Endothelial cell of umbilical vein (primary cell): ENCODE measurements around the gene MYO5B. TPM values are rescaled to one million over a fixed set of nuclear protein-coding genes. Genes with fewer than 3 reads are reported as not detected.
"Not testable (repeated sequence)": the region's sequence is repeated elsewhere in the genome, so short reads cannot be mapped to it uniquely, and the experiment has no call there.

Source experiments
- BruUV-seq: library from RNA; stranded (reverse); fragments of 400-500 nt; replicated peaks from 2 replicates; lab custom pipeline; 2021; lab: Mats Ljungman, UMichigan
- CTCF ChIA-PET: fragments of 300-600, 350-600 bp; sonication (Branson Sonifier 250); formaldehyde crosslinking; loops from one replicate; lab custom pipeline; 2021; ENCODE audit warnings: antibody characterized with exemption, inconsistent platforms; lab: Charles Lee
- POLR2A ChIA-PET: fragments of 300-600, 350-600 bp; sonication (Branson Sonifier 250); formaldehyde crosslinking; loops from one replicate; lab custom pipeline; 2021; ENCODE audit warnings: antibody characterized with exemption, inconsistent platforms; lab: Charles Lee
- DNase-seq: peaks from one replicate; pipeline ENCODE4 v3.0.0-alpha.2; 2011; ENCODE audit warnings: low read depth, low spot score
- FAIRE-seq: peaks from 2 replicates; lab custom pipeline; 2011; peaks lifted over from hg19 to GRCh38; lab: Jason Lieb, UNC
- H2AFZ ChIP-seq: 2 replicates; pipeline ENCODE4 v1.6.0; 2012; ENCODE audit warnings: low read depth, low read length, control low read depth, inconsistent platforms
- H3K27ac ChIP-seq: 2 replicates; pipeline ENCODE4 v1.5.1; 2011; ENCODE audit warnings: low read depth, mild to moderate bottlenecking, control low read depth, low read length, moderate library complexity; ENCODE audit not compliant: insufficient read depth
- H3K27me3 ChIP-seq, 2 experiments: 2 replicates each; pipeline versions ENCODE4 v1.6.0 to v1.6.1; 2011; ENCODE audit warnings: low read length in 2 of 2, mixed read lengths in 1 of 2; ENCODE audit not compliant: control insufficient read depth in 2 of 2, insufficient read depth in 2 of 2
- H3K36me3 ChIP-seq, 2 experiments: 2 replicates in 1 of 2; 3 replicates in 1 of 2; pipeline ENCODE4 v1.5.1; 2011; ENCODE audit warnings: low read length in 2 of 2, mild to moderate bottlenecking in 1 of 2, moderate library complexity in 1 of 2; ENCODE audit not compliant: control insufficient read depth in 2 of 2, insufficient read depth in 2 of 2; ENCODE audit errors: extremely low read depth in 1 of 2
- H3K4me1 ChIP-seq: 3 replicates; pipeline ENCODE4 v1.5.1; 2011; ENCODE audit warnings: mild to moderate bottlenecking, low read length; ENCODE audit not compliant: control insufficient read depth, insufficient read depth; ENCODE audit errors: extremely low read depth
- H3K4me2 ChIP-seq: 2 replicates; pipeline ENCODE4 v1.6.1; 2011; ENCODE audit warnings: low read length, control low read depth, mixed read lengths; ENCODE audit not compliant: insufficient read depth
- H3K4me3 ChIP-seq, 3 experiments: fragments of 200-600 bp in 1 of 3; sonication (generic), shearing (Covaris generic) in 1 of 3; replicated peaks in 1 of 3; 2 replicates each; pipeline ENCODE4 v1.5.1; 2011 to 2016; ENCODE audit warnings: control low read depth in 3 of 3, low read length in 3 of 3, mild to moderate bottlenecking in 2 of 3, inconsistent platforms in 1 of 3, low read depth in 1 of 3, moderate library complexity in 1 of 3; ENCODE audit not compliant: insufficient read depth in 1 of 3
- H3K79me2 ChIP-seq: 2 replicates; pipeline ENCODE4 v1.6.0; 2012; ENCODE audit warnings: low read length, inconsistent platforms; ENCODE audit not compliant: control insufficient read depth, insufficient read depth
- H3K9ac ChIP-seq: replicated peaks from 2 replicates; pipeline ENCODE3; 2011; ENCODE audit warnings: low read length, control low read depth; ENCODE audit not compliant: insufficient read depth; ENCODE audit errors: extremely low read depth
- H3K9me1 ChIP-seq: replicated peaks from 3 replicates; pipeline ENCODE4 v1.6.0; 2011; ENCODE audit warnings: mild to moderate bottlenecking, low read length; ENCODE audit not compliant: control insufficient read depth, insufficient read depth; ENCODE audit errors: extremely low read depth
- H3K9me3 ChIP-seq: replicated peaks from 2 replicates; pipeline ENCODE4 v1.5.1; 2012; ENCODE audit warnings: low read length, inconsistent platforms; ENCODE audit not compliant: control insufficient read depth, insufficient read depth
- H4K20me1 ChIP-seq: replicated peaks from 2 replicates; pipeline ENCODE3; 2011; ENCODE audit warnings: mild to moderate bottlenecking, low read length; ENCODE audit not compliant: control insufficient read depth, insufficient read depth; ENCODE audit errors: extremely low read depth
- EZH2 ChIP-seq: IDR thresholded peaks from 2 replicates; pipeline ENCODE4 v1.6.1; 2012; ENCODE audit warnings: borderline replicate concordance, low read depth, mild to moderate bottlenecking, moderate library complexity, low read length, inconsistent platforms; ENCODE audit not compliant: severe bottlenecking
- FOS ChIP-seq: IDR thresholded peaks from 2 replicates; pipeline ENCODE4 v1.6.1; 2011; ENCODE audit warnings: mild to moderate bottlenecking, low read length, moderate library complexity, borderline replicate concordance; ENCODE audit not compliant: insufficient read depth
- GATA2 ChIP-seq: IDR thresholded peaks from 2 replicates; pipeline ENCODE4 v1.7.0; 2011; ENCODE audit warnings: low read depth, mild to moderate bottlenecking, moderate library complexity, mixed read lengths, low read length; ENCODE audit not compliant: insufficient read length, insufficient read depth
- JUN ChIP-seq: IDR thresholded peaks from 2 replicates; pipeline ENCODE4 v1.6.1; 2011; ENCODE audit warnings: borderline replicate concordance, low read depth; ENCODE audit not compliant: insufficient read length, insufficient read depth
- MYC ChIP-seq: IDR thresholded peaks from one replicate; pipeline ENCODE4 v1.6.1; 2011; ENCODE audit warnings: mild to moderate bottlenecking, low read depth, low read length
- POLR2A ChIP-seq: IDR thresholded peaks from 2 replicates; pipeline ENCODE4 v1.6.1; 2012; ENCODE audit warnings: low read depth, mild to moderate bottlenecking, control low read depth, low read length
- POLR2AphosphoS5 ChIP-seq: IDR thresholded peaks from 2 replicates; pipeline ENCODE4 v1.6.1; 2012; ENCODE audit warnings: low read depth, mild to moderate bottlenecking, control low read depth, low read length, moderate library complexity; ENCODE audit not compliant: insufficient read depth
- dilution Hi-C: fragments of 300-500 bp; cut with MboI; formaldehyde crosslinking; loops from one replicate; pipeline ENCODE4 v1.15.0; 2019; ENCODE audit warnings: low sequenced_read_pairs; ENCODE audit not compliant: extremely low pct_ligation_motif_present
- intact Hi-C: fragments of 100-400 bp; cut with micrococcal nuclease; formaldehyde crosslinking; loops from one replicate; pipeline ENCODE4 v1.10.0; 2022
- polyA plus RNA-seq, 4 experiments: library from polyadenylated mRNA; depleted of rRNA in 3 of 4; stranded (reverse) in 3 of 4; unstranded in 1 of 4; fragments of >200 nt; gene quantifications; 2 replicates each; pipeline versions ENCODE4 v1.2.1 to v1.2.3, GENCODE V29; 2011 to 2012; ENCODE audit warnings: missing spikeins in 1 of 4
- total RNA-seq: library from RNA; stranded (reverse); gene quantifications from 2 replicates; pipeline ENCODE4 v1.2.3, GENCODE V29; 2021
- TF ChIP-seq, protein P1 (sequence below): IDR thresholded peaks from 2 replicates; pipeline ENCODE4 v1.6.1; 2011; ENCODE audit not compliant: insufficient read depth, insufficient read length
- TF ChIP-seq, protein P2 (sequence below), 2 donors: IDR thresholded peaks; 1 replicate in 1 of 2; 2 replicates in 1 of 2; pipeline ENCODE4 v1.5.1; 2011; ENCODE audit warnings: low read length in 2 of 2, mild to moderate bottlenecking in 2 of 2, moderate library complexity in 2 of 2, control low read depth in 1 of 2, inconsistent platforms in 1 of 2, low read depth in 1 of 2; ENCODE audit not compliant: insufficient read depth in 1 of 2; ENCODE audit errors: extremely low read depth in 1 of 2

MYO5B gene
- total and polyA plus RNA-seq, 2 donors (not counting 3 experiments of a cell fraction or from before 2014, with no cell fraction given), result 0.54 to 1.1 TPM

DNA sequence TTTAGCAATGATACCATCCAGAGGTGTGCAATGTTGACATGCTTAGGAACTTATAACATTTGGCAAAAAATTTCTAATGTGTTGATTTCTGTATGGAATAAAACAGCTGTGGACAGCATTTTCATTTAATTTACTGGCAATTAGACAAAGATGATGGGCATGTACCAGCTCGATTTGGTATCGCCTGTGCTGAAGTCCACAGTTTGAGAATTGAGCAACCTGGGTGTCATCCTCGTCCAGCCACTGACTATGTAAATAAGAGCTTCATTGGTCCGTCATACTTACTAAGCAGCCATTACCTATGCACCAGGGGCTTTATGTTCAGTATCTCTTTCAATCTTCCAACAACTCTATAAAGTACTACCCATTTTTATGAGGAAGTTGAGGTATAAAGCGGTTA lies 357.1 kb downstream of the MYO5B start:
- no peaks in the 10 kb centered on the region for H3K9me3 ChIP-seq
- no peaks in the 10 kb centered on the region for H4K20me1 ChIP-seq
- BruUV-seq, result no TSS peak
- FAIRE-seq (no peak), DNase-seq (no peak)
- H2AFZ ChIP-seq, result no peak overlapping the region
- no peaks in the 10 kb centered on the region for H3K27me3 ChIP-seq
- H3K4me2 ChIP-seq, result no peak overlapping the region
- CTCF ChIA-PET, result interaction anchor here (1.3 to 1.4 kb wide), 2 partner anchors 20 to 327 kb away, joined by 3 read pairs; no protein-coding TSS in a partner anchor
- POLR2A ChIA-PET, result no interaction called here
- H3K9ac ChIP-seq, result no peak overlapping the region
- dilution Hi-C loops, result no loop called here
- no peak overlapping the region for H3K27ac ChIP-seq
- H3K9me1 ChIP-seq, result no peaks in the 10 kb centered on the region
- H3K4me3 ChIP-seq, result no peak overlapping the region
- intact Hi-C loops, result no loop called here
- TF ChIP-seq GATA2 (no peak), POLR2A (no peak), EZH2 (no peak), JUN (no peak), FOS (no peak), MYC (no peak), POLR2AphosphoS5 (no peak)
- TF ChIP-seq, protein P1, sequence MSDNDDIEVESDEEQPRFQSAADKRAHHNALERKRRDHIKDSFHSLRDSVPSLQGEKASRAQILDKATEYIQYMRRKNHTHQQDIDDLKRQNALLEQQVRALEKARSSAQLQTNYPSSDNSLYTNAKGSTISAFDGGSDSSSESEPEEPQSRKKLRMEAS, result no peak
- TF ChIP-seq, protein P2, sequence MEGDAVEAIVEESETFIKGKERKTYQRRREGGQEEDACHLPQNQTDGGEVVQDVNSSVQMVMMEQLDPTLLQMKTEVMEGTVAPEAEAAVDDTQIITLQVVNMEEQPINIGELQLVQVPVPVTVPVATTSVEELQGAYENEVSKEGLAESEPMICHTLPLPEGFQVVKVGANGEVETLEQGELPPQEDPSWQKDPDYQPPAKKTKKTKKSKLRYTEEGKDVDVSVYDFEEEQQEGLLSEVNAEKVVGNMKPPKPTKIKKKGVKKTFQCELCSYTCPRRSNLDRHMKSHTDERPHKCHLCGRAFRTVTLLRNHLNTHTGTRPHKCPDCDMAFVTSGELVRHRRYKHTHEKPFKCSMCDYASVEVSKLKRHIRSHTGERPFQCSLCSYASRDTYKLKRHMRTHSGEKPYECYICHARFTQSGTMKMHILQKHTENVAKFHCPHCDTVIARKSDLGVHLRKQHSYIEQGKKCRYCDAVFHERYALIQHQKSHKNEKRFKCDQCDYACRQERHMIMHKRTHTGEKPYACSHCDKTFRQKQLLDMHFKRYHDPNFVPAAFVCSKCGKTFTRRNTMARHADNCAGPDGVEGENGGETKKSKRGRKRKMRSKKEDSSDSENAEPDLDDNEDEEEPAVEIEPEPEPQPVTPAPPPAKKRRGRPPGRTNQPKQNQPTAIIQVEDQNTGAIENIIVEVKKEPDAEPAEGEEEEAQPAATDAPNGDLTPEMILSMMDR (IDR thresholded peaks at IDR 0.05; ENCODE audit: extremely low read depth in 1 of 2, insufficient read depth in 1 of 2, low read depth in 1 of 2, low read length in 2 of 2), result no peak
- H3K79me2 ChIP-seq, result no peaks in the 10 kb centered on the region
- H3K4me1 ChIP-seq, result no peaks in the 10 kb centered on the region
- H3K36me3 ChIP-seq, result no peaks in the 10 kb centered on the region

DNA sequence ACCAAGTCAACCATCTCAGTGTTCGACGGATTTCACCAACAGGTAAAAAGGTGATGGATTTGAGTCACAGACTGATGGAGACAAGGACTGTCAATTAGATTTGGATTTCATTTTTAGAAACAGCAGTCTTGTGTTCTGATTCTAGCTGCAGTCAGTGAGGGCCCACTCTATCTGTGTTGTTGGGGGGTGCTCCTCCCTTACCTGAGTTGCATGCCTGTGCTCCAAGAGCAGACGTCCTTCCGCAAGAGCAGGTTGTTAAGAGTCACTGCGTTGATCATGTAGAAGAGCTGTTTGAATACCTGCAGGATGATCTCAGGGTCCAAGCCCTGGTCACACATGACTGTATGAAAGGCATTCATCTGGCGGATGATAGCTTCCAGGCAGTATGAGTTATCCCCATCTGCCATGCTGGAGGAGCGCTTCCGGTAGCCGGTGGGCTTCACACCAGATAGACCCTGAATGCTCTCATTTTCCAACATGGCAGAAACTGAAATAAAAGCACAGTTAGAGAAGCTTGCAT lies 357.6 kb downstream of the MYO5B start:
- H3K4me1 ChIP-seq, H4K20me1 ChIP-seq, H3K27me3 ChIP-seq, H3K9me3 ChIP-seq, H3K9ac ChIP-seq, H3K4me3 ChIP-seq, FAIRE-seq, H3K36me3 ChIP-seq, POLR2A ChIA-PET, H3K27ac ChIP-seq, DNase-seq, H3K9me1 ChIP-seq, intact Hi-C loops, H2AFZ ChIP-seq, dilution Hi-C loops, H3K4me2 ChIP-seq, H3K79me2 ChIP-seq, BruUV-seq: not testable (repeated sequence)
- CTCF ChIA-PET, result interaction anchor here (0.9 to 1.4 kb wide), 3 partner anchors 8 to 326 kb away, joined by 3 read pairs; no protein-coding TSS in a partner anchor
